GM18526 (cell line): ENCODE data around the gene CHD9NB.

Experiments
- POLR2A ChIP-seq: IDR thresholded peaks from 3 replicates; pipeline ENCODE4 v1.6.1; 2011; ENCODE audit not compliant: insufficient read length; ENCODE audit errors: extremely low read depth

CHD9NB gene

GRCh38 chr16:53024045-53024444, 28.7 kb downstream of the CHD9NB start:
- no peak for TF ChIP-seq POLR2A

GRCh38 chr16:53022374-53022773, 30.3 kb downstream of the CHD9NB start:
- TF ChIP-seq POLR2A = no peak

GRCh38 chr16:53018834-53019416, 33.8 kb downstream of the CHD9NB start:
- TF ChIP-seq POLR2A = no peak

GRCh38 chr16:53014287-53014686, 38.4 kb downstream of the CHD9NB start:
- TF ChIP-seq POLR2A = no peak

- TF ChIP-seq POLR2A = no peak
Measured at GRCh38 chr16:53007095-53007494, 45.6 kb downstream of the CHD9NB start.

GRCh38 chr16:52997922-52998321, 54.8 kb downstream of the CHD9NB start:
- TF ChIP-seq POLR2A = no peak

- TF ChIP-seq POLR2A = no peak
Measured at GRCh38 chr16:52994942-52995341, 57.8 kb downstream of the CHD9NB start.

GRCh38 chr16:52993179-52993578, 59.5 kb downstream of the CHD9NB start:
- no peak for TF ChIP-seq POLR2A

- TF ChIP-seq POLR2A = no peak
Measured at GRCh38 chr16:52991572-52991971, 61.1 kb downstream of the CHD9NB start.
